Inferior parietal cortex (tissue), 1 donor: Measurements from ENCODE around the gene SCFD2.
"Not testable (repeated sequence)": the region's sequence is repeated elsewhere in the genome, so short reads cannot be mapped to it uniquely, and the experiment has no call there.

Experiments used
- DNase-seq: peaks from one replicate; pipeline ENCODE4 v3.0.0-alpha.2; 2016; ENCODE audit errors: extremely low spot score

The SCFD2 gene

GRCh38 chr4:53101191-53101581, 264.7 kb downstream of the SCFD2 start:
- DNase-seq = no peak

- no peak for DNase-seq
Measured at GRCh38 chr4:53100501-53101190, 265.2 kb downstream of the SCFD2 start.

GRCh38 chr4:53098681-53099121, 267.2 kb downstream of the SCFD2 start:
- no peak for DNase-seq

GRCh38 chr4:53094040-53094439, 271.8 kb downstream of the SCFD2 start:
- no peak for DNase-seq

- no peak for DNase-seq
Measured at GRCh38 chr4:53089936-53090729, 275.7 kb downstream of the SCFD2 start.

GRCh38 chr4:53088152-53088551, 277.7 kb downstream of the SCFD2 start:
- no peak for DNase-seq

- no peak for DNase-seq
Measured at GRCh38 chr4:53076374-53076958, 289.4 kb downstream of the SCFD2 start.

GRCh38 chr4:53075162-53075785, 290.6 kb downstream of the SCFD2 start:
- no peak for DNase-seq

- DNase-seq = no peak
Measured at GRCh38 chr4:53068755-53069330, 297.0 kb downstream of the SCFD2 start.

GRCh38 chr4:53067125-53067802, 298.6 kb downstream of the SCFD2 start:
- no peak for DNase-seq

GRCh38 chr4:53066155-53066554, 299.7 kb downstream of the SCFD2 start:
- no peak for DNase-seq

GRCh38 chr4:53064609-53065008, 301.3 kb downstream of the SCFD2 start:
- no peak for DNase-seq

GRCh38 chr4:53061091-53061850, 304.6 kb downstream of the SCFD2 start:
- DNase-seq = no peak

- DNase-seq = no peak
Measured at GRCh38 chr4:53060278-53060677, 305.6 kb downstream of the SCFD2 start.

GRCh38 chr4:53059871-53060270, 306.0 kb downstream of the SCFD2 start:
- DNase-seq = no peak

GRCh38 chr4:53059256-53059655, 306.6 kb downstream of the SCFD2 start:
- no peak for DNase-seq

GRCh38 chr4:53057679-53058078, 308.2 kb downstream of the SCFD2 start:
- DNase-seq = no peak

GRCh38 chr4:53057108-53057507, 308.8 kb downstream of the SCFD2 start:
- DNase-seq = not testable (repeated sequence)

- no peak for DNase-seq
Measured at GRCh38 chr4:53055716-53056403, 310.0 kb downstream of the SCFD2 start.

- DNase-seq = no peak
Measured at GRCh38 chr4:53055274-53055673, 310.6 kb downstream of the SCFD2 start.
